Upper lobe of left lung (tissue), 6 donors: ENCODE data around the gene AKR1D1. TPM values are rescaled to one million over a fixed set of nuclear protein-coding genes. Genes with fewer than 3 reads are reported as not detected.

ENCODE experiments used
- ATAC-seq, 2 donors: fragments of 200-7000 bp; cut with Tn5 transposase; one replicate each; pipeline ENCODE4 v1.9.1; 2022; ENCODE audit warnings: mild to moderate bottlenecking in 2 of 2, moderate library complexity in 2 of 2; ENCODE audit not compliant: low FRiP score in 2 of 2
- DNase-seq, 2 donors: peaks; one replicate each; pipeline ENCODE4 v3.0.0-alpha.2; 2019 to 2020
- H3K27ac ChIP-seq, 4 donors: fragments of 200-600 bp; sonication (generic); one replicate each; pipeline ENCODE4 v1.5.1; 2016 to 2019
- H3K27me3 ChIP-seq, 4 donors: fragments of 200-600 bp; sonication (generic); one replicate each; pipeline ENCODE4 v1.5.1; 2017 to 2019
- H3K36me3 ChIP-seq, 4 donors: fragments of 200-600 bp; sonication (generic); one replicate each; pipeline ENCODE4 v1.5.1; 2016 to 2019
- H3K4me1 ChIP-seq, 4 donors: fragments of 200-600 bp; sonication (generic); one replicate each; pipeline ENCODE4 v1.5.1; 2018 to 2019
- H3K4me3 ChIP-seq, 4 donors: fragments of 200-600 bp; sonication (generic); one replicate each; pipeline ENCODE4 v1.5.1; 2017 to 2019; ENCODE audit warnings: mild to moderate bottlenecking in 2 of 4, moderate library complexity in 1 of 4
- H3K9me3 ChIP-seq, 4 donors: fragments of 200-600 bp; sonication (generic); one replicate each; pipeline ENCODE4 v1.5.1; 2018 to 2019
- EP300 ChIP-seq, 4 donors: sonication (generic); formaldehyde crosslinking; IDR thresholded peaks; one replicate each; pipeline ENCODE4 v1.5.1; 2017; ENCODE audit warnings: antibody characterized with exemption in 4 of 4, control low read depth in 2 of 4
- POLR2A ChIP-seq, 4 donors: fragments of 450-650 bp; IDR thresholded peaks; one replicate each; pipeline ENCODE4 v1.5.1; 2016 to 2017; ENCODE audit warnings: antibody characterized with exemption in 4 of 4, mild to moderate bottlenecking in 2 of 4
- POLR2AphosphoS5 ChIP-seq, 2 donors: sonication (generic); formaldehyde crosslinking; IDR thresholded peaks; one replicate each; pipeline ENCODE4 v1.5.1; 2017; ENCODE audit warnings: antibody characterized with exemption in 2 of 2
- WGBS, 2 donors: methylation state at CpG; one replicate each; pipeline ENCODE4 v1.1.5; 2017 to 2018; 5-methylcytosine and 5-hydroxymethylcytosine counted together
- total RNA-seq, 6 donors: library from RNA; depleted of rRNA in 4 of 6; stranded (reverse); fragments of >200 nt in 4 of 6; gene quantifications; one replicate each; pipeline versions ENCODE4 v1.1.0 to v1.2.1, GENCODE V29; 2016 to 2021
- TF ChIP-seq, protein P1 (sequence below), 6 experiments: fragments of 450-650 bp in 4 of 6; fragments of 200-600 bp in 2 of 6; sonication (generic) in 2 of 6; IDR thresholded peaks; one replicate each; pipeline ENCODE4 v1.5.1; 2016 to 2019; ENCODE audit warnings: antibody characterized with exemption in 6 of 6
- donor health status: DM: no; HTN: no; CAD: no; lungs with moderate emphysema.
- donor health status: DM: no; HTN: yes; CAD: no; lungs with severe emphysema.

AKR1D1 gene
- total RNA-seq, 6 donors from 2014 or later = 0.14 TPM; not detected in 5

DNA sequence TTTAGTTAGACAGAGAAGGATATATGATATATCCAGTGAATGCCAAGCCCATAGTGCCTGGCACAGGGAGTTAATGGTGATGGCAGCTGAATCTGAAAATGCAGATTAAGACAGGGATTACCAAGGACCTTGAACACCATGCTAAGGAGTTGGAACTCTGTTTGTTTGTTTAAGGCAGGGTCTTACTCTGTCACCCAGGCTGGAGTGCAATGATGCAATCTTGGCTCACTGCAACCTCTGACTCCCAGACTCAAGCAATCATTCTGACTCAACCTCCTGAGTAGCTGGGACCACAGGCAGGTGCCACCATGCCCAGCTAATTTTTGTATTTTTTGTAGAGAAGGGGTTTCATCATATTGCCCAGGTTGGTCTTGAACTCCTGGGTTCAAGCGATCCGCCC, 1.6 kb downstream of the AKR1D1 start:
- H3K36me3 ChIP-seq = no peaks in the 10 kb centered on the region
- WGBS, 2 donors = 94 to 100% methylated on average over 2 of the region's 2 CpGs
- ATAC-seq = peak in 1 of 2 donors; percentile 40
- TF ChIP-seq EP300 (IDR thresholded peaks at IDR 0.05) = no peak
- TF ChIP-seq, protein P1, sequence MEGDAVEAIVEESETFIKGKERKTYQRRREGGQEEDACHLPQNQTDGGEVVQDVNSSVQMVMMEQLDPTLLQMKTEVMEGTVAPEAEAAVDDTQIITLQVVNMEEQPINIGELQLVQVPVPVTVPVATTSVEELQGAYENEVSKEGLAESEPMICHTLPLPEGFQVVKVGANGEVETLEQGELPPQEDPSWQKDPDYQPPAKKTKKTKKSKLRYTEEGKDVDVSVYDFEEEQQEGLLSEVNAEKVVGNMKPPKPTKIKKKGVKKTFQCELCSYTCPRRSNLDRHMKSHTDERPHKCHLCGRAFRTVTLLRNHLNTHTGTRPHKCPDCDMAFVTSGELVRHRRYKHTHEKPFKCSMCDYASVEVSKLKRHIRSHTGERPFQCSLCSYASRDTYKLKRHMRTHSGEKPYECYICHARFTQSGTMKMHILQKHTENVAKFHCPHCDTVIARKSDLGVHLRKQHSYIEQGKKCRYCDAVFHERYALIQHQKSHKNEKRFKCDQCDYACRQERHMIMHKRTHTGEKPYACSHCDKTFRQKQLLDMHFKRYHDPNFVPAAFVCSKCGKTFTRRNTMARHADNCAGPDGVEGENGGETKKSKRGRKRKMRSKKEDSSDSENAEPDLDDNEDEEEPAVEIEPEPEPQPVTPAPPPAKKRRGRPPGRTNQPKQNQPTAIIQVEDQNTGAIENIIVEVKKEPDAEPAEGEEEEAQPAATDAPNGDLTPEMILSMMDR (IDR thresholded peaks at IDR 0.05) = no peak
- no peak for TF ChIP-seq POLR2A (IDR thresholded peaks at IDR 0.05)
- no peak for TF ChIP-seq POLR2AphosphoS5 (IDR thresholded peaks at IDR 0.05)
- H3K27ac ChIP-seq = no peak overlapping the region
- H3K4me1 ChIP-seq = no peaks in the 10 kb centered on the region
- H3K4me3 ChIP-seq = no peak overlapping the region
- H3K27me3 ChIP-seq = no peaks in the 10 kb centered on the region
- H3K9me3 ChIP-seq = no peaks in the 10 kb centered on the region
- DNase-seq = no peak

- DNase-seq (no peak), ATAC-seq (no peak)
- no peak for TF ChIP-seq POLR2A (IDR thresholded peaks at IDR 0.05)
- no peak for TF ChIP-seq EP300 (IDR thresholded peaks at IDR 0.05)
- TF ChIP-seq POLR2AphosphoS5 (IDR thresholded peaks at IDR 0.05) = no peak
- H3K36me3 ChIP-seq = no peaks in the 10 kb centered on the region
- WGBS, 2 donors = 97 to 100% methylated on average over 1 of the region's 1 CpG
- no peaks in the 10 kb centered on the region for H3K27me3 ChIP-seq
- no peak overlapping the region for H3K27ac ChIP-seq
- H3K4me3 ChIP-seq = no peak overlapping the region
- H3K4me1 ChIP-seq = no peaks in the 10 kb centered on the region
- H3K9me3 ChIP-seq = no peaks in the 10 kb centered on the region
Observed at GRCh38 chr7:138079137-138079536, 2.9 kb downstream of the AKR1D1 start.

GRCh38 chr7:138081868-138082267, 5.6 kb downstream of the AKR1D1 start:
- Histone ChIP-seq H3K9me3 (no peaks in the 10 kb centered on the region), H3K4me3 (no peak overlapping the region), H3K27ac (no peak overlapping the region), H3K4me1 (no peaks in the 10 kb centered on the region), H3K27me3 (no peaks in the 10 kb centered on the region), H3K36me3 (no peaks in the 10 kb centered on the region)
- ATAC-seq = no peak
- WGBS, 2 donors = 89 to 93% methylated on average over 4 of the region's 4 CpGs
- DNase-seq = no peak
- TF ChIP-seq, protein P1 (IDR thresholded peaks at IDR 0.05) = no peak
- no peak for TF ChIP-seq POLR2A (IDR thresholded peaks at IDR 0.05)
- TF ChIP-seq POLR2AphosphoS5 (IDR thresholded peaks at IDR 0.05) = no peak
- TF ChIP-seq EP300 (IDR thresholded peaks at IDR 0.05) = no peak

DNA sequence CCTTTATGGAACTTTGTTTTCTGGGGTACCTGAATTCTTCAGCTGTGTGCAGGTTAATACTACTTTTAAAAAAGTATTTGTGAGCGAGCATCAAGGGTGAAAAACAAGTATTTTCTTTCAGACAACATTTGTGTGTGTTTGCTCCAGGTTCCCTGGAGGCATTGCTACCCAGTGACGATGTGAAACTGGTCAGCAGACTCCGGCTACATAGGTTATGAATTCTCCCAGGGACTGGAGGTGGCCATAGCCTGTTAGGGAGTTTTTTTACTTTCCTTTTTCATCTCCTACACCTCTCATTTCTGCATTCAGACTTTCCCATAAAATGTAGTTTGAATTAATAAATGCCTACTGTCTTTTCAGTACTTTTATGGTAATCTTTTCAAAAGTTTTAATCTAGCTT, 7.6 kb downstream of the AKR1D1 start:
- TF ChIP-seq, protein P1 (IDR thresholded peaks at IDR 0.05) = no peak
- TF ChIP-seq POLR2AphosphoS5 (IDR thresholded peaks at IDR 0.05) (no peak), EP300 (IDR thresholded peaks at IDR 0.05) (no peak), POLR2A (IDR thresholded peaks at IDR 0.05) (no peak)
- Histone ChIP-seq H3K36me3 (no peaks in the 10 kb centered on the region), H3K27ac (no peak overlapping the region), H3K4me1 (no peaks in the 10 kb centered on the region), H3K4me3 (no peak overlapping the region), H3K27me3 (no peaks in the 10 kb centered on the region), H3K9me3 (no peaks in the 10 kb centered on the region)
- ATAC-seq = no peak
- no peak for DNase-seq
- WGBS, 2 donors = 57 to 96% methylated on average over 3 of the region's 3 CpGs

- WGBS, 2 donors = 94 to 97% methylated on average over 5 of the region's 5 CpGs
- Histone ChIP-seq H3K4me3 (no peak overlapping the region), H3K27ac (no peak overlapping the region), H3K9me3 (no peaks in the 10 kb centered on the region), H3K36me3 (no peaks in the 10 kb centered on the region), H3K4me1 (no peaks in the 10 kb centered on the region), H3K27me3 (no peaks in the 10 kb centered on the region)
- TF ChIP-seq POLR2A (IDR thresholded peaks at IDR 0.05) = no peak
- TF ChIP-seq POLR2AphosphoS5 (IDR thresholded peaks at IDR 0.05) = no peak
- no peak for TF ChIP-seq EP300 (IDR thresholded peaks at IDR 0.05)
- TF ChIP-seq, protein P1 (IDR thresholded peaks at IDR 0.05) = no peak
- no peak for ATAC-seq
- DNase-seq = no peak
Observed at GRCh38 chr7:138086563-138087270, 10.5 kb downstream of the AKR1D1 start.
